GM23338 (cell line): ENCODE measurements around the gene PHTF2.

ENCODE experiments used
- CREB1 ChIP-seq: fragments of 250-450 bp; sonication (Bioruptor Pico); IDR thresholded peaks from 2 replicates; pipeline ENCODE4 v1.5.0; 2020; ENCODE audit warnings: low read depth, mild to moderate bottlenecking, moderate library complexity
- EZH2 ChIP-seq: fragments of 200-600 bp; sonication (generic); IDR thresholded peaks from one replicate; pipeline ENCODE4 v1.8.0; 2017; ENCODE audit warnings: antibody characterized with exemption, mild to moderate bottlenecking, low read depth; ENCODE audit not compliant: unreplicated experiment
- EZH2phosphoT487 ChIP-seq: fragments of 200-600 bp; sonication (generic); IDR thresholded peaks from one replicate; pipeline ENCODE4 v1.8.1; 2018; ENCODE audit warnings: antibody characterized with exemption; ENCODE audit not compliant: unreplicated experiment
- JUNB ChIP-seq: IDR thresholded peaks from one replicate; pipeline ENCODE4 v1.6.1; 2016; ENCODE audit warnings: antibody characterized with exemption; ENCODE audit not compliant: unreplicated experiment
- NANOG ChIP-seq: IDR thresholded peaks from 2 replicates; pipeline ENCODE4 v1.6.1; 2016; ENCODE audit warnings: antibody characterized with exemption, borderline replicate concordance
- POLR2AphosphoS5 ChIP-seq: IDR thresholded peaks from 2 replicates; pipeline ENCODE4 v1.6.1; 2016; ENCODE audit warnings: antibody characterized with exemption, low read depth
- STAT1 ChIP-seq: IDR thresholded peaks from one replicate; pipeline ENCODE4 v1.6.1; 2016; ENCODE audit warnings: antibody characterized with exemption; ENCODE audit not compliant: unreplicated experiment
- TF ChIP-seq, protein P1 (sequence below), 2 experiments: fragments of 200-600 bp in 1 of 2; sonication (generic) in 1 of 2; conservative IDR thresholded peaks; 2 replicates each; pipeline versions ENCODE4 v1.5.1 to v1.6.1; 2016 to 2017; ENCODE audit warnings: antibody characterized with exemption in 2 of 2, low read depth in 2 of 2, mild to moderate bottlenecking in 2 of 2, moderate library complexity in 1 of 2
- TF ChIP-seq, protein P2 (sequence below): IDR thresholded peaks from one replicate; pipeline ENCODE4 v1.6.1; 2018; ENCODE audit warnings: antibody characterized with exemption; ENCODE audit not compliant: unreplicated experiment
- TF ChIP-seq, protein P3 (sequence below): IDR thresholded peaks from 2 replicates; pipeline ENCODE4 v1.6.1; 2016; ENCODE audit warnings: antibody characterized with exemption

DNA sequence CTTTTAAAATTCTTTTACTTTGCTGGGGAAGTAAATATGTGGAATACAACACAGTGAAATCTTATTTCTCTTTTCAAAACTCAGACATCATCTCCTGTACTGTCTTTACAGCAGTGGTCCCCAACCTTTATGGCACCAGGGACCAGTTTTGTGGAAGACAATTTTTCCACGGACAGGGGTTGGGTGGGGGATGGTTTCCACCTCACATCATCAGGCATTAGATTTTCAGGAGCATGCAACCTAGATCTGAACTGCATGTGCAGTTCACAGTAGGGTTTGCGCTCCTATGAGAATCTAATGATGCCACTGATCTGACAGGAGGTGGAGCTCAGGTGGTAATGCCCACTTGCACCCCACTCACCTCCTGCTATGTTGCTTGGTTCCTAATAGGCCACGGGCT is 12.6 kb upstream of the PHTF2 start:
- TF ChIP-seq, protein P1, sequence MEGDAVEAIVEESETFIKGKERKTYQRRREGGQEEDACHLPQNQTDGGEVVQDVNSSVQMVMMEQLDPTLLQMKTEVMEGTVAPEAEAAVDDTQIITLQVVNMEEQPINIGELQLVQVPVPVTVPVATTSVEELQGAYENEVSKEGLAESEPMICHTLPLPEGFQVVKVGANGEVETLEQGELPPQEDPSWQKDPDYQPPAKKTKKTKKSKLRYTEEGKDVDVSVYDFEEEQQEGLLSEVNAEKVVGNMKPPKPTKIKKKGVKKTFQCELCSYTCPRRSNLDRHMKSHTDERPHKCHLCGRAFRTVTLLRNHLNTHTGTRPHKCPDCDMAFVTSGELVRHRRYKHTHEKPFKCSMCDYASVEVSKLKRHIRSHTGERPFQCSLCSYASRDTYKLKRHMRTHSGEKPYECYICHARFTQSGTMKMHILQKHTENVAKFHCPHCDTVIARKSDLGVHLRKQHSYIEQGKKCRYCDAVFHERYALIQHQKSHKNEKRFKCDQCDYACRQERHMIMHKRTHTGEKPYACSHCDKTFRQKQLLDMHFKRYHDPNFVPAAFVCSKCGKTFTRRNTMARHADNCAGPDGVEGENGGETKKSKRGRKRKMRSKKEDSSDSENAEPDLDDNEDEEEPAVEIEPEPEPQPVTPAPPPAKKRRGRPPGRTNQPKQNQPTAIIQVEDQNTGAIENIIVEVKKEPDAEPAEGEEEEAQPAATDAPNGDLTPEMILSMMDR (conservative IDR thresholded peaks at IDR 0.05; ENCODE audit: low read depth in 2 of 2): no peak
- TF ChIP-seq STAT1: no peak
- no peak for TF ChIP-seq POLR2AphosphoS5
- TF ChIP-seq EZH2: no peak
- TF ChIP-seq EZH2phosphoT487: no peak
- TF ChIP-seq JUNB: no peak
- TF ChIP-seq NANOG: no peak
- no peak for TF ChIP-seq CREB1
- TF ChIP-seq, protein P2, sequence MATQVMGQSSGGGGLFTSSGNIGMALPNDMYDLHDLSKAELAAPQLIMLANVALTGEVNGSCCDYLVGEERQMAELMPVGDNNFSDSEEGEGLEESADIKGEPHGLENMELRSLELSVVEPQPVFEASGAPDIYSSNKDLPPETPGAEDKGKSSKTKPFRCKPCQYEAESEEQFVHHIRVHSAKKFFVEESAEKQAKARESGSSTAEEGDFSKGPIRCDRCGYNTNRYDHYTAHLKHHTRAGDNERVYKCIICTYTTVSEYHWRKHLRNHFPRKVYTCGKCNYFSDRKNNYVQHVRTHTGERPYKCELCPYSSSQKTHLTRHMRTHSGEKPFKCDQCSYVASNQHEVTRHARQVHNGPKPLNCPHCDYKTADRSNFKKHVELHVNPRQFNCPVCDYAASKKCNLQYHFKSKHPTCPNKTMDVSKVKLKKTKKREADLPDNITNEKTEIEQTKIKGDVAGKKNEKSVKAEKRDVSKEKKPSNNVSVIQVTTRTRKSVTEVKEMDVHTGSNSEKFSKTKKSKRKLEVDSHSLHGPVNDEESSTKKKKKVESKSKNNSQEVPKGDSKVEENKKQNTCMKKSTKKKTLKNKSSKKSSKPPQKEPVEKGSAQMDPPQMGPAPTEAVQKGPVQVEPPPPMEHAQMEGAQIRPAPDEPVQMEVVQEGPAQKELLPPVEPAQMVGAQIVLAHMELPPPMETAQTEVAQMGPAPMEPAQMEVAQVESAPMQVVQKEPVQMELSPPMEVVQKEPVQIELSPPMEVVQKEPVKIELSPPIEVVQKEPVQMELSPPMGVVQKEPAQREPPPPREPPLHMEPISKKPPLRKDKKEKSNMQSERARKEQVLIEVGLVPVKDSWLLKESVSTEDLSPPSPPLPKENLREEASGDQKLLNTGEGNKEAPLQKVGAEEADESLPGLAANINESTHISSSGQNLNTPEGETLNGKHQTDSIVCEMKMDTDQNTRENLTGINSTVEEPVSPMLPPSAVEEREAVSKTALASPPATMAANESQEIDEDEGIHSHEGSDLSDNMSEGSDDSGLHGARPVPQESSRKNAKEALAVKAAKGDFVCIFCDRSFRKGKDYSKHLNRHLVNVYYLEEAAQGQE: no peak
- TF ChIP-seq, protein P3, sequence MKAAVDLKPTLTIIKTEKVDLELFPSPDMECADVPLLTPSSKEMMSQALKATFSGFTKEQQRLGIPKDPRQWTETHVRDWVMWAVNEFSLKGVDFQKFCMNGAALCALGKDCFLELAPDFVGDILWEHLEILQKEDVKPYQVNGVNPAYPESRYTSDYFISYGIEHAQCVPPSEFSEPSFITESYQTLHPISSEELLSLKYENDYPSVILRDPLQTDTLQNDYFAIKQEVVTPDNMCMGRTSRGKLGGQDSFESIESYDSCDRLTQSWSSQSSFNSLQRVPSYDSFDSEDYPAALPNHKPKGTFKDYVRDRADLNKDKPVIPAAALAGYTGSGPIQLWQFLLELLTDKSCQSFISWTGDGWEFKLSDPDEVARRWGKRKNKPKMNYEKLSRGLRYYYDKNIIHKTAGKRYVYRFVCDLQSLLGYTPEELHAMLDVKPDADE: no peak
